Endodermal cell (in vitro differentiated cells): ENCODE measurements around the gene CRACDL. TPM values are rescaled to one million over a fixed set of nuclear protein-coding genes. Genes with fewer than 3 reads are reported as not detected.

Experiments
- DNase-seq: peaks from one replicate; pipeline ENCODE4 v3.0.0-alpha.2; 2017
- H3K27ac ChIP-seq: 2 replicates; pipeline ENCODE4 v1.5.1; 2013; ENCODE audit warnings: mild to moderate bottlenecking, low read depth, low read length, moderate library complexity
- H3K27me3 ChIP-seq: 2 replicates; pipeline ENCODE4 v1.6.1; 2013; ENCODE audit warnings: mild to moderate bottlenecking, low read length, moderate library complexity; ENCODE audit not compliant: insufficient read depth, control insufficient read depth, poor library complexity, severe bottlenecking
- H3K36me3 ChIP-seq: 2 replicates; pipeline ENCODE4 v1.7.0; 2013; ENCODE audit warnings: mild to moderate bottlenecking, low read length, moderate library complexity; ENCODE audit not compliant: control insufficient read depth, insufficient read depth
- H3K4me1 ChIP-seq: one replicate; pipeline ENCODE4 v1.7.0; 2013; ENCODE audit warnings: low read length; ENCODE audit not compliant: control insufficient read depth, insufficient read depth
- H3K4me3 ChIP-seq: 2 replicates; pipeline ENCODE4 v1.5.1; 2013; ENCODE audit warnings: mild to moderate bottlenecking, low read length, moderate library complexity
- H3K9ac ChIP-seq: 2 replicates; pipeline ENCODE4 v1.6.1; 2013; ENCODE audit warnings: mild to moderate bottlenecking, low read length, moderate library complexity; ENCODE audit not compliant: poor library complexity, severe bottlenecking; ENCODE audit errors: extremely low read depth
- H3K9me3 ChIP-seq: 2 replicates; pipeline ENCODE4 v1.6.1; 2013; ENCODE audit warnings: mild to moderate bottlenecking, low read length, moderate library complexity; ENCODE audit not compliant: control insufficient read depth
- H3K27ac Mint-ChIP-seq: 2 replicates; pipeline ENCODE4 v1.8.0; 2020; ENCODE audit warnings: mixed read lengths
- H3K27me3 Mint-ChIP-seq: 2 replicates; pipeline ENCODE4 v1.8.0; 2021; ENCODE audit warnings: mild to moderate bottlenecking, mixed read lengths; ENCODE audit not compliant: insufficient read depth
- H3K36me3 Mint-ChIP-seq: 2 replicates; pipeline ENCODE4 v1.8.0; 2020; ENCODE audit warnings: low read depth, mixed read lengths
- H3K4me1 Mint-ChIP-seq: 2 replicates; pipeline ENCODE4 v1.8.0; 2020; ENCODE audit warnings: mixed read lengths
- H3K4me3 Mint-ChIP-seq: 2 replicates; pipeline ENCODE4 v1.8.0; 2020; ENCODE audit warnings: mild to moderate bottlenecking, moderate library complexity, mixed read lengths
- H3K9me3 Mint-ChIP-seq: 2 replicates; pipeline ENCODE4 v1.8.0; 2020; ENCODE audit warnings: mild to moderate bottlenecking, mixed read lengths
- CTCF ChIP-seq: fragments of 200-600 bp; sonication (generic); conservative IDR thresholded peaks from 2 replicates; pipeline ENCODE4 v1.5.0; 2021; ENCODE audit warnings: antibody characterized with exemption, mild to moderate bottlenecking
- WGBS, 2 experiments: methylation state at CpG; one replicate each; pipeline versions ENCODE4 v1.1.5 to v1.1.7; 2013; ENCODE audit warnings: missing lambda C conversion rate in 2 of 2, mixed read lengths in 1 of 2; ENCODE audit not compliant: insufficient coverage in 1 of 2, insufficient read length in 1 of 2; 5-methylcytosine and 5-hydroxymethylcytosine counted together
- total RNA-seq, 2 donors: library from RNA; stranded (reverse); fragmentation: NEBNext Ultra II Directional in 1 of 2; extraction: Animal tissue kit (Norgen Biotek cat#: 25700) in 1 of 2; gene quantifications; 2 replicates in 1 of 2; 3 replicates in 1 of 2; pipeline ENCODE4 v1.2.1, GENCODE V29; 2021

CRACDL gene
- total RNA-seq, 2 donors from 2014 or later = 0.26 to 0.31 TPM

- Mint-ChIP-seq H3K4me1 (peaks cover 11% of the 10 kb centered on the region), H3K27me3 (peaks cover 49% of the 10 kb centered on the region), H3K9me3 (no peaks in the 10 kb centered on the region), H3K27ac (no peak overlapping the region), H3K36me3 (no peaks in the 10 kb centered on the region), H3K4me3 (no peak overlapping the region)
- Histone ChIP-seq H3K4me3 (no peak overlapping the region), H3K27me3 (peaks cover 39% of the 10 kb centered on the region), H3K27ac (no peak overlapping the region), H3K36me3 (no peaks in the 10 kb centered on the region), H3K9ac (no peak overlapping the region), H3K9me3 (no peaks in the 10 kb centered on the region), H3K4me1 (peaks cover 5% of the 10 kb centered on the region)
- WGBS, 2 experiments = 91 to 96% methylated on average over 3 to 9 of the region's 9 CpGs
- TF ChIP-seq CTCF = no peak
- no peak for DNase-seq
These were observed 185.3 kb downstream of the CRACDL start for GRCh38 chr2:98750593-98751282.

- Mint-ChIP-seq H3K4me1 (no peaks in the 10 kb centered on the region), H3K9me3 (no peaks in the 10 kb centered on the region), H3K4me3 (no peak overlapping the region), H3K27ac (no peak overlapping the region), H3K27me3 (peaks cover 41% of the 10 kb centered on the region), H3K36me3 (no peaks in the 10 kb centered on the region)
- H3K27ac ChIP-seq = no peak overlapping the region
- no peaks in the 10 kb centered on the region for H3K9me3 ChIP-seq
- peaks cover 31% of the 10 kb centered on the region for H3K27me3 ChIP-seq
- DNase-seq = no peak
- H3K4me3 ChIP-seq = no peak overlapping the region
- no peaks in the 10 kb centered on the region for H3K36me3 ChIP-seq
- no peak overlapping the region for H3K9ac ChIP-seq
- TF ChIP-seq CTCF = no peak
- H3K4me1 ChIP-seq = no peaks in the 10 kb centered on the region
These were observed 187.0 kb downstream of the CRACDL start for GRCh38 chr2:98749066-98749450.

GRCh38 chr2:98748292-98749065, 187.5 kb downstream of the CRACDL start:
- H3K36me3 ChIP-seq = no peaks in the 10 kb centered on the region
- Mint-ChIP-seq H3K27ac (no peak overlapping the region), H3K9me3 (no peaks in the 10 kb centered on the region), H3K27me3 (peaks cover 35% of the 10 kb centered on the region), H3K4me1 (no peaks in the 10 kb centered on the region), H3K36me3 (no peaks in the 10 kb centered on the region), H3K4me3 (no peak overlapping the region)
- no peaks in the 10 kb centered on the region for H3K4me1 ChIP-seq
- no peak for DNase-seq
- TF ChIP-seq CTCF = no peak
- no peak overlapping the region for H3K9ac ChIP-seq
- no peak overlapping the region for H3K27ac ChIP-seq
- H3K27me3 ChIP-seq = peaks cover 25% of the 10 kb centered on the region
- H3K9me3 ChIP-seq = no peaks in the 10 kb centered on the region
- 86 to 88% methylated on average over 5 to 13 of the region's 13 CpGs for WGBS, 2 experiments
- H3K4me3 ChIP-seq = no peak overlapping the region
